K562 (cell line): ENCODE measurements around the gene MAGI3. TPM values are rescaled to one million over a fixed set of nuclear protein-coding genes. Genes with fewer than 3 reads are reported as not detected.

Experiments
- ATAC-seq: fragments of 200-7000 bp; cut with Tn5 transposase; 3 replicates; pipeline ENCODE4 v1.9.1; 2020; ENCODE audit warnings: moderate library complexity
- BruUV-seq: library from RNA; stranded (reverse); fragments of 400-500 nt; replicated peaks from 2 replicates; lab custom pipeline; 2021; lab: Mats Ljungman, UMichigan
- CTCF ChIA-PET: fragments of 300-600 bp; formaldehyde crosslinking; extraction: SDS; loops from one replicate; lab custom pipeline; 2021; ENCODE audit warnings: low intra/inter-chr PET ratio; lab: Yijun Ruan, JAX
- POLR2A ChIA-PET: fragments of 300-600, 350-650 bp; sonication (Branson Sonifier 250); formaldehyde crosslinking; extraction: SDS; loops from one replicate; lab custom pipeline; 2021; ENCODE audit warnings: antibody characterized with exemption, inconsistent platforms; lab: Yijun Ruan, JAX
- DNase-seq, 4 experiments: peaks; one replicate each; pipeline versions ENCODE4 v3.0.0 to v3.0.0-alpha.2; 2011 to 2018; ENCODE audit warnings: low spot score in 3 of 4, mixed read lengths in 3 of 4; ENCODE audit errors: extremely low read depth in 1 of 4
- FAIRE-seq: peaks from 2 replicates; lab custom pipeline; 2011; peaks lifted over from hg19 to GRCh38; lab: Jason Lieb, UNC
- H2AFZ ChIP-seq: 2 replicates; pipeline ENCODE4 v1.6.0; 2011; ENCODE audit warnings: low read depth, low read length, control low read depth, inconsistent platforms
- H3K27ac ChIP-seq: fragments of 200-600 bp; 3 replicates; pipeline ENCODE4 v1.8.0; 2011; ENCODE audit warnings: low read depth, mild to moderate bottlenecking, control low read depth, inconsistent platforms, low read length, moderate library complexity, mixed read lengths; ENCODE audit errors: extremely low read depth
- H3K27me3 ChIP-seq, 2 experiments: fragments of 300-600 bp in 1 of 2; 2 replicates in 1 of 2; 3 replicates in 1 of 2; pipeline versions ENCODE4 v1.6.0 to v1.8.0; 2011; ENCODE audit warnings: inconsistent platforms in 2 of 2, low read length in 2 of 2, mild to moderate bottlenecking in 1 of 2, mixed read lengths in 1 of 2, moderate library complexity in 1 of 2; ENCODE audit not compliant: control insufficient read depth in 2 of 2, insufficient read depth in 2 of 2
- H3K36me3 ChIP-seq: fragments of 300-600 bp; 3 replicates; pipeline ENCODE4 v1.8.0; 2011; ENCODE audit warnings: mild to moderate bottlenecking, low read length, inconsistent platforms; ENCODE audit not compliant: control insufficient read depth, insufficient read depth
- H3K4me1 ChIP-seq, 2 experiments: fragments of 200-600 bp in 1 of 2; replicated peaks in 1 of 2; 2 replicates in 1 of 2; 3 replicates in 1 of 2; pipeline versions ENCODE4 v1.5.1 to v1.8.0; 2011; ENCODE audit warnings: inconsistent platforms in 2 of 2, low read length in 2 of 2, mild to moderate bottlenecking in 1 of 2, mixed read lengths in 1 of 2, moderate library complexity in 1 of 2; ENCODE audit not compliant: control insufficient read depth in 2 of 2, insufficient read depth in 2 of 2
- H3K4me2 ChIP-seq: 2 replicates; pipeline ENCODE4 v1.6.1; 2011; ENCODE audit warnings: low read length, control low read depth, inconsistent platforms, mixed read lengths; ENCODE audit not compliant: insufficient read depth
- H3K4me3 ChIP-seq: fragments of 200-600 bp; sonication (generic), shearing (Covaris generic); 2 replicates; pipeline ENCODE4 v1.5.1; 2016; ENCODE audit warnings: control low read depth, inconsistent platforms
- H3K79me2 ChIP-seq: fragments of 200-600 bp; 3 replicates; pipeline ENCODE4 v1.8.0; 2011; ENCODE audit warnings: low read length, inconsistent platforms; ENCODE audit not compliant: control insufficient read depth, insufficient read depth
- H3K9ac ChIP-seq, 2 experiments: 2 replicates each; pipeline versions ENCODE4 v1.6.0 to v1.6.1; 2011; ENCODE audit warnings: low read depth in 2 of 2, low read length in 2 of 2, control low read depth in 1 of 2, inconsistent platforms in 1 of 2, mild to moderate bottlenecking in 1 of 2, mixed read lengths in 1 of 2; ENCODE audit not compliant: insufficient read depth in 1 of 2
- H3K9me1 ChIP-seq: one replicate; pipeline ENCODE4 v1.6.0; 2011; ENCODE audit warnings: inconsistent platforms, mild to moderate bottlenecking, low read length, moderate library complexity; ENCODE audit not compliant: control insufficient read depth, insufficient read depth
- H3K9me3 ChIP-seq: replicated peaks from 2 replicates; pipeline ENCODE4 v1.5.1; 2011; ENCODE audit warnings: low read depth, low read length, inconsistent platforms; ENCODE audit not compliant: control insufficient read depth, insufficient read depth
- H4K20me1 ChIP-seq: replicated peaks from 2 replicates; pipeline ENCODE4 v1.6.1; 2011; ENCODE audit warnings: low read length, inconsistent platforms, mixed read lengths; ENCODE audit not compliant: control insufficient read depth, insufficient read depth
- CLOCK ChIP-seq: fragments of 250-450 bp; sonication (Bioruptor Pico); IDR thresholded peaks from 2 replicates; pipeline ENCODE4 v1.4.0; 2020; ENCODE audit warnings: mild to moderate bottlenecking, moderate library complexity, borderline replicate concordance
- HNRNPL ChIP-seq: fragments of 200-400 bp; formaldehyde crosslinking; IDR thresholded peaks from 2 replicates; pipeline ENCODE4 v1.6.1; 2017; ENCODE audit warnings: low read depth, mild to moderate bottlenecking, low read length
- KDM1A ChIP-seq, 2 experiments: fragments of 450-650 bp; IDR thresholded peaks; 2 replicates each; pipeline ENCODE4 v1.6.1; 2016; ENCODE audit warnings: mild to moderate bottlenecking in 2 of 2
- MAZ ChIP-seq, 2 experiments: fragments of 450-650 bp in 1 of 2; sonication (generic) in 1 of 2; formaldehyde crosslinking; IDR thresholded peaks in 1 of 2; conservative IDR thresholded peaks in 1 of 2; 2 replicates each; pipeline versions ENCODE4 v1.4.0 to v1.5.0; 2020; ENCODE audit warnings: mild to moderate bottlenecking in 1 of 2, missing genetic modification reagents in 1 of 2
- ZNF24 ChIP-seq: fragments of 450-650 bp; IDR thresholded peaks from 2 replicates; pipeline ENCODE4 v1.6.1; 2016
- WGBS: fragments of 100-300 bp; shearing (Covaris generic); methylation state at CpG from one replicate; pipeline ENCODE4 v1.1.6; 2016; ENCODE audit warnings: low coverage, mixed read lengths; ENCODE audit not compliant: insufficient coverage; ENCODE audit errors: missing lambda C conversion rate; 5-methylcytosine and 5-hydroxymethylcytosine counted together
- in situ Hi-C: fragments of 300-500 bp; cut with MboI; formaldehyde crosslinking; loops from 4 replicates; pipeline ENCODE4 v1.15.0; 2018; ENCODE audit warnings: inconsistent platforms, mixed read lengths
- intact Hi-C: fragments of 100-400 bp; cut with micrococcal nuclease; formaldehyde crosslinking; loops from 2 replicates; pipeline ENCODE4 v1.14.2; 2022
- polyA plus RNA-seq, 8 experiments: library from polyadenylated mRNA; depleted of rRNA in 4 of 8; stranded (reverse) in 5 of 8; unstranded in 3 of 8; fragments of >200 nt; fragmentation: Nextera tagmentation in 2 of 8; fragmentation: Illumina TruSeq in 1 of 8; extraction: Ambion mirVana in 2 of 8; extraction: Trizol in 1 of 8; gene quantifications; 2 replicates each; pipeline versions ENCODE4 v1.2.1 to v1.2.3, GENCODE V29; 2011 to 2014; ENCODE audit warnings: inconsistent platforms in 1 of 8, missing spikeins in 1 of 8
- total RNA-seq, 7 experiments: library from RNA; depleted of rRNA in 6 of 7; stranded (reverse); fragments of >200 nt in 6 of 7; fragmentation: Illumina TruSeq in 2 of 7; extraction: Trizol in 2 of 7; gene quantifications; 2 replicates each; pipeline versions ENCODE4 v1.2.1 to v1.2.3, GENCODE V29; 2011 to 2021; ENCODE audit warnings: low replicate concordance in 1 of 7

MAGI3 gene
- total and polyA plus RNA-seq, 9 of the 15 experiments (the other 6 are each of a cell fraction or from before 2014, with no cell fraction given), result 1.0 to 8.6 (median 5.5) TPM

GRCh38 chr1:113536182-113536780 is 146.0 kb downstream of the MAGI3 start:
- FAIRE-seq, result no peak
- no peak overlapping the region for H3K4me2 ChIP-seq
- WGBS, result 27% methylated on average over 1 of the region's 1 CpG
- no peaks in the 10 kb centered on the region for H3K79me2 ChIP-seq
- no peak overlapping the region for H3K9ac ChIP-seq
- BruUV-seq, result no TSS peak
- ChIA-PET POLR2A (interaction anchor here (0.8 to 0.9 kb wide), 2 partner anchors 40 to 45 kb away, joined by 3 read pairs; no protein-coding TSS in a partner anchor), CTCF (no interaction called here)
- no peaks in the 10 kb centered on the region for H3K27me3 ChIP-seq
- no peak overlapping the region for H3K4me3 ChIP-seq
- ATAC-seq, result no peak
- H3K9me3 ChIP-seq, result no peaks in the 10 kb centered on the region
- no peaks in the 10 kb centered on the region for H3K36me3 ChIP-seq
- DNase-seq, result no peak
- in situ Hi-C loops (no loop called here), intact Hi-C loops (no loop called here)
- no peaks in the 10 kb centered on the region; a peak in 1 of 5 replicates for H3K4me1 ChIP-seq
- H3K9me1 ChIP-seq, result no peaks in the 10 kb centered on the region
- no peak overlapping the region for H2AFZ ChIP-seq
- no peaks in the 10 kb centered on the region for H4K20me1 ChIP-seq
- no peak overlapping the region for H3K27ac ChIP-seq
- TF ChIP-seq ZNF24 (no peak), CLOCK (no peak), KDM1A (IDR thresholded peaks at IDR 0.05) (no peak), MAZ (CRISPR knock-in tag; conservative IDR thresholded peaks at IDR 0.05 in 1 of 2, IDR thresholded peaks at IDR 0.05 in 1 of 2) (no peak), HNRNPL (no peak)
